Hindlimb muscle (tissue), 1 donor: ENCODE measurements around the gene KLHL28. TPM values are rescaled to one million over a fixed set of nuclear protein-coding genes. Genes with fewer than 3 reads are reported as not detected.

ENCODE experiments used
- DNase-seq: peaks from one replicate; pipeline ENCODE4 v3.0.0-alpha.2; 2013
- polyA plus RNA-seq: library from polyadenylated mRNA; unstranded; fragments of 120-200 nt; gene quantifications from one replicate; pipeline ENCODE4 v1.2.1, GENCODE V29; 2013; ENCODE audit not compliant: insufficient read length

The KLHL28 gene, protein sequence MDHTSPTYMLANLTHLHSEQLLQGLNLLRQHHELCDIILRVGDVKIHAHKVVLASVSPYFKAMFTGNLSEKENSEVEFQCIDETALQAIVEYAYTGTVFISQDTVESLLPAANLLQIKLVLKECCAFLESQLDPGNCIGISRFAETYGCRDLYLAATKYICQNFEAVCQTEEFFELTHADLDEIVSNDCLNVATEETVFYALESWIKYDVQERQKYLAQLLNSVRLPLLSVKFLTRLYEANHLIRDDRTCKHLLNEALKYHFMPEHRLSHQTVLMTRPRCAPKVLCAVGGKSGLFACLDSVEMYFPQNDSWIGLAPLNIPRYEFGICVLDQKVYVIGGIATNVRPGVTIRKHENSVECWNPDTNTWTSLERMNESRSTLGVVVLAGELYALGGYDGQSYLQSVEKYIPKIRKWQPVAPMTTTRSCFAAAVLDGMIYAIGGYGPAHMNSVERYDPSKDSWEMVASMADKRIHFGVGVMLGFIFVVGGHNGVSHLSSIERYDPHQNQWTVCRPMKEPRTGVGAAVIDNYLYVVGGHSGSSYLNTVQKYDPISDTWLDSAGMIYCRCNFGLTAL
- 14.7 TPM for polyA plus RNA-seq

- peak; percentile 100 for DNase-seq
Measured at GRCh38 chr14:44961554-44962333, at the start of gene KLHL28, which contains the start of gene TOGARAM1. Gene KLHL28, minus strand, starts transcription at chr14:44961947. Its CDS starts 16,019 bp downstream, at chr14:44945928. Gene TOGARAM1, plus strand, starts transcription at chr14:44962190. Its CDS starts 232 bp downstream, at chr14:44962422.

DNA sequence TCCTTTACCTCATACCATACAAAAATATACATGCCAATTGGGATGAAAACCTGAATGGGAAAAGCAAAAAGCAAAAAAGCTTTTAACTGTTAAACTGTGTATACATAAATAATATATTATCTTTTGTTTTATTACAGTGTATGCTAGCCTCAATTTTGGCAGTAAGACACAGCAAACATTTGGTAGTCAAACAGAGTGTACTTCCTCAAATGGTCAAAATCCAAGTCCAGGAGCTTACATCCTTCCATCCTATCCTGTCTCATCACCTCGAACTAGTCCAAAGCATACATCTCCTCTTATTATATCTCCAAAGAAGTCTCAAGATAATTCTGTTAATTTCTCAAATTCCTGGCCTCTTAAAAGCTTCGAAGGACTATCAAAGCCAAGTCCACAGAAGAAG is 42.2 kb upstream of the KLHL28 start:
- DNase-seq: no peak

DNA sequence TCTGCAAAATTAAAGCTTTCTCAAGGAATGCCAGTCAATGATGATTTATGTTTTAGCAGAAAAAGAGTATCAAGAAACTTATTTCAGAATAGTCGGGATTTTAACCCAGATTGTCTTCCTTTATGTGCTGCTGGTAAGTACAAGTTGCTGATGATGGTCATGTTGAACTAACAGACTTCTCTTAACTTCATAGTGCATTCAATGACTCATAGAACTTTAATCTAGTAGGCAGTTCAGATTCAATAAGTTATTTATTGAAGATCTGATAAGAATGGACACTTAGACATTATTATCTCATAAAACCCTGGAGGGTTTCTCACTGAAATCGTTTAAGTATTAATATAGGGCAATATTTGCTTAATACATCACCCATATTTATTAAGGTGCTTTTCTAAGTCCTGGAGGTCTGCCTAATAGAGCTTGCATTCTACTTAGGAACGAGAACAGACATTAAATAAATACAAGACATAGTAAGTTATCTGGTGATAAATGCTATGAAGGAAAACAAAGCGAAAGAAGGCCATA is 34.1 kb upstream of the KLHL28 start:
- DNase-seq: no peak

GRCh38 chr14:44995196-44995595 is 33.4 kb upstream of the KLHL28 start:
- DNase-seq: no peak

- no peak for DNase-seq
Measured at GRCh38 chr14:44990533-44990932, 28.8 kb upstream of the KLHL28 start.

- DNase-seq: no peak
Measured at GRCh38 chr14:44989497-44990440, 28.0 kb upstream of the KLHL28 start.

- no peak for DNase-seq
Measured at GRCh38 chr14:44988694-44989093, 26.9 kb upstream of the KLHL28 start.

DNA sequence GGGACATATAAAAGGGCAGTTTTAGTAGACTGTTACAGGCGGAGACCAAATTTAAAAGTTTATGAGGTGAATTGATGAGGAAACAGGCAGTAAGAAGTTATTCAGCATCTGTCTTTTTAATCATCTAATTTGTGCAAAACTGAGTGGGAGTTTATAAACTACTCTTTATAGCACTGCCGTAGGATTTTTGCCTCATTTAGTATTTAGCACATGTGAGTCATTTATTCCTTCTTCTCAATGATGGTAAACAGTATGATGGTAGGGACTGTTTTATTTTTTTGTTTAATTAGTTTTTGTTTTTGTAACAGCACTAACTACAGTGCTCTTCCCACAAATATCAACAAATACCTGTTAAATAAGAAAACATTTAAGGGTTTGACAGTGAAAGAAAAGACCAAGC is 20.8 kb upstream of the KLHL28 start:
- no peak for DNase-seq

DNA sequence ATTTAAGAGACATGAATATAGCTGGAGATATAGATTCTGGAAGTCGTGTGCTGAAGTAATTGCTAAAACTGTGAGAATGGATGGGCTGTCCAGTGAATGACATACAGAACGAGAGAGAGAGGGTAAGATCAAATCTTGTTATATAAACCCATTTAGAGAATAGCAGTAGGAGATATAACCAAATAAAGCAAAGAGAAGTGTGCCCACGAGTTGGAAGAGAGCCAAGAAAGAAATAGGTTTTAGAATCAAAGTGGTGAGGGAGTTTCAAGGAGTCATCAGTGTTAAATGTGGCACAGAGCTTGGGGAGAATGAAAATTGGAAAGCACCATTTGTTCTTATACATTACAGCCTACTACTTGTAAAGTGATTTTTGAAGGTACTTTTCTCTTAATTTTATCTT is 19.5 kb upstream of the KLHL28 start:
- no peak for DNase-seq

- DNase-seq: peak; percentile 71
Measured at GRCh38 chr14:44979740-44980356, 18.1 kb upstream of the KLHL28 start.

DNA sequence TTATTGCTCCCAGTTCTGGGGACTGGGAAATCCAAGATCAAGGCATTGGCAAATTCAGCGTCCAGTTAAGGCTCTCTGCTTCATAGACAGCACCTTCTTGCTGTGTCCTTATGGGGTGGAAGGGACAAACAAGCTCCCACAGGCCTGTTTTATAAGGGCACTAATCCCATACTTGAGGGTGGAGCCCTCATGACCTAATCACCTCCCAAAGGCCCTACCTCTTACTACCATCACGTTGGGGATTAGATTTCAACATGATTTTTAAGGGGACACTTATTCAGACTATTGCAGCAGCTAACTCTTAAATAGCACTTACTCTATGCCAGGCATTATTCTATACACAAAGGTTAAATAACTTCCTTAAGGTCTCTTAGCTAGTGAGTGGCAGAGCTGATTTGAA is 17.5 kb upstream of the KLHL28 start:
- DNase-seq: no peak

- DNase-seq: no peak
Measured at GRCh38 chr14:44971459-44971858, 9.7 kb upstream of the KLHL28 start.

DNA sequence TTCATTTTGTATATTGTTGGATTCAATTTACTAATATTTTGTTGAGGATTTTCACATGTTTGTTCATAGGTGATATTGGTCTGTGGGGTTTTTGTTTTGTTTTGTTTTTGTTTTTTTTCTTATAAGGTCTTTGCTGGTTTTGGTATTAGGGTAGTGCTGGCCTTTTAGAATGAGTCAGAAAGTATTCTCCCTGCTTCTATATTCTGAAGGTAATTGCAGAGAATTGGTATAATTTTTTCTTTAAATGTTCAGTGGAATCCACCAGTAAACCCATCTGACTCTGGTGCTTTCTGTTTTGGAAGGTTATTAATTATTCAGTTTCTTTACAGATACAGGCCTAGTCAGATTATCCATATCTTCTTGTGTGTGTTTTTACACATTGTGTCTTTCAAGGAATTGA is 9.2 kb upstream of the KLHL28 start:
- no peak for DNase-seq

- DNase-seq: no peak
Measured at GRCh38 chr14:44968714-44969113, 7.0 kb upstream of the KLHL28 start.

- DNase-seq: no peak
Measured at GRCh38 chr14:44966601-44967336, 5.0 kb upstream of the KLHL28 start.

DNA sequence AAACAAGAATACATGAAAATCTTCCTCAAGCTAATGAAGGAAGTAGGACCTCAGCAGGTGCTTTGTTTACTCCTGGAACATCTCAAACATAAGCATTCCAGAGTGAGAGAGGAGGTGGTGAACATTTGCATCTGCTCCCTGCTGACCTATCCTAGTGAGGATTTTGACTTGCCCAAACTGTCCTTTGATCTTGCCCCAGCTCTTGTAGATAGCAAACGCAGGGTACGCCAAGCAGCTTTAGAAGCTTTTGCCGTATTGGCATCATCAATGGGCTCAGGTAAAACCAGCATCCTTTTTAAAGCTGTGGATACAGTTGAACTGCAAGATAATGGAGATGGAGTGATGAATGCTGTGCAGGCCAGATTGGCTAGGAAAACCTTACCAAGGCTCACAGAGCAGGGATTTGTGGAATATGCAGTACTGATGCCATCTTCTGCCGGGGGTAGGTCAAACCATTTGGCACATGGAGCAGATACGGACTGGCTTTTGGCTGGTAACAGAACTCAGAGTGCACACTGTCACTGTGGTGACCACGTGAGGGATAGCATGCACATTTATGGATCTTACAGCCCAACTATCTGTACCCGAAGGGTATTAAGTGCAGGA is 2.1 kb upstream of the KLHL28 start:
- no peak for DNase-seq

DNA sequence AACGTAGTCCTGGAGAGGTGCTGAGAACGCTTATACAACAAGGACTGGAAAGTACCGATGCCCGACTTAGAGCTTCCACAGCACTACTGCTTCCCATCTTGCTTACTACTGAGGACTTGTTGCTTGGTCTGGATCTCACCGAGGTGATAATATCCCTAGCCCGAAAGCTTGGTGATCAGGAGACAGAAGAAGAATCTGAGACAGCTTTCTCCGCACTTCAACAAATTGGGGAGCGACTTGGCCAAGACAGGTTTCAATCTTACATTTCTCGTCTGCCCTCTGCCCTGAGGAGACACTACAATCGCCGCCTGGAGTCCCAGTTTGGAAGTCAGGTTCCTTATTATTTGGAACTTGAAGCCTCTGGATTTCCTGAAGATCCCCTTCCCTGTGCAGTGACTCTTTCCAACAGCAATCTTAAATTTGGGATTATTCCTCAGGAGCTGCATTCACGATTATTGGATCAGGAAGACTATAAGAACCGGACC is 1.3 kb upstream of the KLHL28 start:
- DNase-seq: no peak

GRCh38 chr14:44962334-44963043 is 742 bp upstream of the KLHL28 start:
- DNase-seq: peak; percentile 74

GRCh38 chr14:44961151-44961553 is 595 bp downstream of the KLHL28 start:
- DNase-seq: peak; percentile 66
